HT1080 (cell line): ENCODE results near the gene FOS. TPM values are rescaled to one million over a fixed set of nuclear protein-coding genes. Genes with fewer than 3 reads are reported as not detected.
"Not testable (repeated sequence)": the region's sequence is repeated elsewhere in the genome, so short reads cannot be mapped to it uniquely, and the experiment has no call there.

Experiments
- DNase-seq: peaks from one replicate; pipeline ENCODE4 v3.0.0-alpha.2; 2015; ENCODE audit warnings: low read depth
- polyA plus RNA-seq, 2 experiments: library from polyadenylated mRNA; depleted of rRNA; stranded (reverse); fragments of >200 nt; gene quantifications; 2 replicates each; pipeline ENCODE4 v1.2.3, GENCODE V29; 2015
- total RNA-seq: library from RNA; depleted of rRNA; stranded (reverse); fragments of >200 nt; shearing (Covaris generic); gene quantifications from 2 replicates; pipeline ENCODE4 v1.2.3, GENCODE V29; 2014; rRNA removed

Gene FOS
- 2.2 and 3.2 TPM in 2 replicates for total RNA-seq
- polyA plus RNA-seq (2015; cell fraction: cytosol; rRNA removed) = 1.1 and 2.4 TPM in 2 replicates
- polyA plus RNA-seq (2015; cell fraction: nucleus; rRNA removed) = 11.4 and 34.0 TPM in 2 replicates

- DNase-seq = peak; percentile 82
Observed at GRCh38 chr14:75278422-75279152, at the start of gene FOS. Gene FOS (plus strand): TSS chr14:75278828. CDS start chr14:75278983, 155 bp downstream.

- no peak for DNase-seq
Observed at GRCh38 chr14:75229661-75230139, 48.9 kb upstream of the FOS start.

DNA sequence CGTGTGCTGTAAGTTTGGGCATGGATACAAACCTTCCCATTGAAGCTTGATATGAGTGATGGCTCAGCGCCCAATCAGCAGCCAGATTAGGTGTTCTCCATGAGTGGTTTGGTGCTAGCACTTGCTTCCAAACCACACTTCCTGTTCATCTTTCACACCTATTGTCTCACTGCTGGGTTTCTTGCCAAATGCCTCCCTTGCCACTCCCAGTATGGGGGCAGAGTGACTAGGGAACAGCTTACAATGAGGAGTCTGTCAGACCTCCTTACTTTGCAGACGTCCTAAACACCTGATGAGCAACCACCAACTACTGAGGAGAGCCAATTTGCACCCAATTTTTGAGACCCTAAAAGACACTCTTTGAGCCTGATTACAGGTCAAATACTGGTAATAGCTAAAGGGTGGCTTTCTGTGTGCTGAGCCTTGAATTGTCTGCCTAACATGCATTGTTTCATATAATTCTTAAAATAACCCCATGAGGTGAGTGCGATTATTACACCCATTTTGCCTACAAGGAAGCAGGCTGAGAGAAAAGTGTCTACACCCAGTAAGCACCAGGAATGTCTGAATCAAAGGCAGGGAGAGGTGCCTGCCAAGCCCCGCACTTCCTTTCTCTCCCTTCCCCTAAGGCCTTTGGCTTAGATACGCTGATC is 48.4 kb upstream of the FOS start:
- DNase-seq = peak; percentile 93

DNA sequence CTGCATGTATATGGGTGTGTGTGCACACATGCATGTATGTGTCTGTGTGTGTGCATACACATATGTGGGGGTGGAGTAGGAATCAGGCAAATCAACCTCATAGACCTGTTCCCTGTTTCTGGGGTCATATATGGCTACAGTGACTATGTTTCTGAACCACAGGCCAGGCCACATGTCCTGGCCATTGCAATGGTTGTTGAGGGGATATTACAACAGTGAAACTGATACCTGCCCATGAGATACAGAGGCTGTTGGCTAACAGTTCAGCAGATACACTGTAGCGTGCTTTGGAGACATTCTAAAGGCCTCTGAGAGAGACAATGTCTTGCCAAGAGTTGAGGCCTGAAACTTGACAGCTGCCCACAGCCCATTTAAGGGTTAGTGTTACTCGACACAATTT is 47.3 kb upstream of the FOS start:
- no peak for DNase-seq

- DNase-seq = no peak
Observed at GRCh38 chr14:75232191-75232590, 46.4 kb upstream of the FOS start.

DNA sequence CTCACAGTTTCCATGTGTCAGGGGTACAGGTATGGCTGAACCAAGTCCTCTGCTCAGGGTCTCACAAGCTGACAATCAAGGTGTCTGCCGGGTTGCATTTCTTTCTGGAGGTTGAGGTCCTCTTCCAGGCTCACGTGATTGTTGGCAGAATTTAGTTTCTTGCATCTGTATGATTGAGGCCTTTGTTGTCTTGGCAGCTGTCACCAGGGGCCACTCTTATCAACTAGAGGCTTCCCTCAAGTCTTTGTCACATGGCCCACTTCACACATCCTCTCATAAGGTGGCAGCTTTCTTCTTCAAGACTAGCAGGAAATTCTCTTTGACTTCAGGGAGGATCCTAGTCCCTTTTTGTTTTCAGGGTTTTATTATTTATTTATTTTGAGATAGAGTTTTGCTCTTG is 46.0 kb upstream of the FOS start:
- DNase-seq = no peak

- peak; percentile 95 for DNase-seq
Observed at GRCh38 chr14:75234173-75235115, 44.2 kb upstream of the FOS start.

DNA sequence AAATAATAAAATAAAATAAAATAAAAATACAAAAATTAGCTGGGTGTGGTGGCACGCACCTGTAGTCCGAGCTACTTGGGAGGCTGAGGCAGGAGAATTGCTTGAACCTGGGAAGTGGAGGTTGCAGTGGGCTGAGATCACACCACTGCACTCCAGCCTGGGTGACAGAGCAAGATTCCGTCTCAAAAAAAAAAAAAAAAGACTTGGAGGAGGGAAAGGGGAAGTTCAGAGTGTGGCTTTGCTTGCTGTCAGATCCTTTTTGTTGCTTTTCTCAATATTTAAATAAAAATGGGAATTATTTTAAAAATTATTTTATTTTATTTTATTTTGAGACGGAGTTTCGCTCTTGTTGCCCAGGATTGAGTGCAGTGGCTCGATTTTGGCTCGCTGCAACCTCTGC is 43.4 kb upstream of the FOS start:
- not testable (repeated sequence) for DNase-seq

- no peak for DNase-seq
Observed at GRCh38 chr14:75236467-75236866, 42.2 kb upstream of the FOS start.

DNA sequence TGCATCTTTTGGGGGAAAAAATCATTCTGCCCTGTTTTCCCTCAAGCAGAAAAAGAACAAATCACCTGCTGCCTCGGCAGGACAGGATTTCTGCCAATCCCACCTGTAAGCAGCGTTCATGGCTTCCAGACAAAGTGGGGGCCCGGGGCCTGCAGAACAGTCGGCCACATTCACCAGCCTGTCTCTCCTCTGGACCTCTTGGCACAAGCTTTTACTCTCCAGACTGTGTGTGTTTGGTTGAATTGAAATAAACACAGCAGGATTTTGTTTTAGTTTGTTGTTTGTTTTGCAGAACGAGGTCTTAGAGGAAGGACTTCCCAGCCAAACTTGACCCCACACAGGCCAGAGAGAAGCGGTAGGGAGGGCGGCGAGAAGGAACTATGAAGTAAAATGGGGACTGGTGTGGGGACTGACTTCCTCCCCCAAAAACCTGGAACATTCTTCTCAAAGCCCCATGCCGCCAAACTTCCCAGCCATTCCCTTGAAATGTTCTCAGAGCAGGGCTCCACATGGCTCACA is 41.7 kb upstream of the FOS start:
- DNase-seq = no peak

- no peak for DNase-seq
Observed at GRCh38 chr14:75238756-75239455, 39.7 kb upstream of the FOS start.

DNA sequence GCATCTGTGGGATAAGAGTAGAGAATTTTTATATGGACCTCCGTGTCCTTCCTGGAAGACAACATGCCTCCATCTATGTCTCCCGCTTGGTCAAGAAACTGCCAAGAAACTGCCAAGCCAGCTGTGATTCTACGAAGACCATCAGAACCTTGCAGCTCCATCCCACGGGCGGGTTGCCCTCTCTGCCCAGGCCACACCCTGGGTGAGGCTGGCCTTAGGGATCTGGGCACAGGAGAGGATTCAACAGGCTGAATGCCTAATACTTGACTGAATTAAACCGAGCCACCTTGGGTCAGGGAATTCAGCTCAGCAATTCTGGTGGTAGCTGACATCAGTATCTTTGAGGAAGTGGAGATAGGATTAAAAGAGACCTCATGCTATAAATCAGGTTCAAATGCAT is 37.8 kb upstream of the FOS start:
- DNase-seq = no peak

- no peak for DNase-seq
Observed at GRCh38 chr14:75242546-75243273, 35.9 kb upstream of the FOS start.

DNA sequence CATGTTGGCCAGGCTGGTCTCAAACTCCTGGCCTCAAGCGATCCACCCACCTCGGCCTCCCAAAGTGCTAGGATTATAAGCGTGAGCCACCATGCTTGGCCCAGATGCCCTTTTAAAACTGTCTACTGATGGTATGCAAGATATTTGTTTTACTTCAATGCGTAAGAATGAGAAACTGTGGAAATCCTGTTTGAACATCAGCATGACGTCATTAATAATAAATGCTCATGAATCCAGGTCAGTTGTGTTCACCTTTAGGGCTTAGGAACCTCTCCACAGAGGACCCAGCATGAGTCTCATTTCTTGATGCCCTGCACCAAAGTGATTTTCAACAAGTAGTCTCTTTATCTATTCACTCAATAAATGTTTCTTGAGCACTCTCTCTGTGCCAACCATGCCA is 34.5 kb upstream of the FOS start:
- DNase-seq = no peak

GRCh38 chr14:75246546-75247285 is 31.9 kb upstream of the FOS start:
- DNase-seq = no peak

- DNase-seq = no peak
Observed at GRCh38 chr14:75247286-75247922, 31.2 kb upstream of the FOS start.

DNA sequence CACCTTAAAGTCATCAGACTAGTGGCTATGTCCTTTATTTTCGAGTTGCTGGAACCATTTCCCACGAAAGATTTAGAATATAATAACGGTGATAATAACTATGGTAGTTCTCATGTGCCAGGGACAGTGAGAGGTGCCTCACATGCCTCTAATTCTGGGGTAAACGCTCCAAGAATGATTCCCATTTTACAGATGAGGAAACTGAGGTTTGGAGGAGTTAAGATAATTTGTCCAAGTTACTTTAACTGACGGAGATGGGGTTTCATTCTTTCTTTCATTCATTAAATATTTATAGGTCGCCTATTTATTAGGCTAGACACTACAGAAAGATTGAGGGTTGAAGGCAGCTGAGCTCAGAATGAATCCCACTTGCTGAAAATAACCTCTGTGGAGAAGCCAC is 30.7 kb upstream of the FOS start:
- no peak for DNase-seq

DNA sequence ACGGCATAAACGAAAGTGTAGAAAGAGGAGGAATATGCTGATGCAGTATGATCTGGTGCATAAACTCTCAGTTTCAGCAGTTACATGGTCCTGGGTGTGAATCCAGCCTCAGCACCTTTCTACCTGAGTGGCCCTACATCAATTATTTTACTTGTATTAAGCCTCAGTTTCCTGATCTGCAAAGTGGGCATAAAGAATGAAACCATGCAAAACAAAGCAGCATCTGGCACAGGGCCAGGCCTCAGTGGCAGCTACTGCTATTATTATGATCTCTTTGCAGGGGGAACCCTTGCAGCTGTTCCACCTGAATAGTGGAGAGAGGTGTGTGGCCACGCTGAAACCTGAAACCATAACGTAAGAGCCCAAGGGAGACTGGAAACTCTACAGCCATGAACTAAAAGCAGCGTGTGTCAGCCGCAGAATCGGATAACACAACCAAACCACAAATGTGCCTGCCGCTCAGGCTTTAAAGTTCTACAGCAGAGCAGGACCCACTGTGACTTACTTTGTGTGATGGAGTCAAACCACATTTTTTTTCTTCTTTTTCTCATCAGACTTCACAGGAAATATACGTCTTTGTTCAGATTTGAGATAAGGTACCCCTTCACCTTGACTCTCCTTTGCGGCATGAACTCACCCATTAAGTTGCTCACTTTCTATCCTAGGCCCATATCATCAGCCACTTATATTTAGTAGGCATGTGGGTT is 29.2 kb upstream of the FOS start:
- DNase-seq = no peak
